Muscle layer of colon (tissue), 2 donors: Measurements from ENCODE around the gene SUFU.

ENCODE experiments used
- H3K27ac ChIP-seq: one replicate; pipeline ENCODE4 v1.7.0; 2013; ENCODE audit warnings: low read depth, mild to moderate bottlenecking, low read length, moderate library complexity
- H3K27me3 ChIP-seq, 2 donors: one replicate each; pipeline ENCODE4 v1.7.0; 2013; ENCODE audit warnings: low read length in 2 of 2, mild to moderate bottlenecking in 2 of 2; ENCODE audit not compliant: insufficient read depth in 2 of 2, control insufficient read depth in 1 of 2
- H3K36me3 ChIP-seq: one replicate; pipeline ENCODE4 v1.7.0; 2013; ENCODE audit warnings: mild to moderate bottlenecking, low read length; ENCODE audit not compliant: insufficient read depth
- H3K4me1 ChIP-seq: one replicate; pipeline ENCODE4 v1.7.0; 2013; ENCODE audit warnings: mild to moderate bottlenecking, low read length; ENCODE audit not compliant: insufficient read depth
- H3K4me3 ChIP-seq, 2 donors: one replicate each; pipeline ENCODE4 v1.7.0; 2013; ENCODE audit warnings: low read length in 2 of 2, low read depth in 1 of 2, mild to moderate bottlenecking in 1 of 2, moderate library complexity in 1 of 2
- H3K9ac ChIP-seq: one replicate; pipeline ENCODE4 v1.7.0; 2013; ENCODE audit warnings: low read length
- H3K9me3 ChIP-seq: one replicate; pipeline ENCODE4 v1.7.0; 2013; ENCODE audit warnings: mild to moderate bottlenecking, low read length
- donor health status: abdominal sarcoma.
- donor health status: Adenocarcinoma of cecum.

SUFU gene

GRCh38 chr10:102602272-102603045 lies 98.7 kb downstream of the SUFU start:
- Histone ChIP-seq H3K27ac (no peak overlapping the region), H3K9me3 (no peaks in the 10 kb centered on the region), H3K4me3 (no peak overlapping the region), H3K4me1 (peaks cover 8% of the 10 kb centered on the region), H3K9ac (no peak overlapping the region), H3K36me3 (peaks cover 32% of the 10 kb centered on the region), H3K27me3 (no peaks in the 10 kb centered on the region)

- Histone ChIP-seq H3K36me3 (peaks cover 32% of the 10 kb centered on the region), H3K9me3 (no peaks in the 10 kb centered on the region), H3K27ac (no peak overlapping the region), H3K4me1 (no peaks in the 10 kb centered on the region), H3K9ac (no peak overlapping the region), H3K27me3 (no peaks in the 10 kb centered on the region), H3K4me3 (no peak overlapping the region)
These were observed 100.2 kb downstream of the SUFU start for GRCh38 chr10:102603946-102604345.

GRCh38 chr10:102604439-102604841 lies 100.7 kb downstream of the SUFU start:
- no peaks in the 10 kb centered on the region for H3K4me1 ChIP-seq
- no peaks in the 10 kb centered on the region for H3K27me3 ChIP-seq
- H3K27ac ChIP-seq, result no peak overlapping the region
- no peak overlapping the region for H3K9ac ChIP-seq
- H3K36me3 ChIP-seq, result peaks cover 28% of the 10 kb centered on the region
- H3K4me3 ChIP-seq, result no peak overlapping the region
- H3K9me3 ChIP-seq, result no peaks in the 10 kb centered on the region

GRCh38 chr10:102605712-102606111 lies 101.9 kb downstream of the SUFU start:
- Histone ChIP-seq H3K27me3 (no peaks in the 10 kb centered on the region), H3K4me1 (peaks cover 5% of the 10 kb centered on the region), H3K36me3 (peaks cover 23% of the 10 kb centered on the region), H3K9ac (no peak overlapping the region), H3K4me3 (no peak overlapping the region), H3K27ac (no peak overlapping the region), H3K9me3 (no peaks in the 10 kb centered on the region)

GRCh38 chr10:102608487-102608886 lies 104.7 kb downstream of the SUFU start:
- Histone ChIP-seq H3K4me1 (peaks cover 33% of the 10 kb centered on the region), H3K27me3 (no peaks in the 10 kb centered on the region), H3K36me3 (peaks cover 8% of the 10 kb centered on the region), H3K9ac (no peak overlapping the region), H3K9me3 (no peaks in the 10 kb centered on the region), H3K27ac (no peak overlapping the region), H3K4me3 (no peak overlapping the region)

GRCh38 chr10:102610441-102610887 lies 106.7 kb downstream of the SUFU start:
- H3K27ac ChIP-seq, result peak overlapping the region; percentile 81
- H3K4me1 ChIP-seq, result peaks cover 47% of the 10 kb centered on the region
- no peak overlapping the region for H3K9ac ChIP-seq

GRCh38 chr10:102611514-102612087 lies 107.8 kb downstream of the SUFU start:
- peak overlapping the region; percentile 81 for H3K27ac ChIP-seq
- H3K4me3 ChIP-seq, result no peak overlapping the region
- no peak overlapping the region for H3K9ac ChIP-seq
- peaks cover 4% of the 10 kb centered on the region for H3K36me3 ChIP-seq
- peaks cover 55% of the 10 kb centered on the region for H3K4me1 ChIP-seq
- no peaks in the 10 kb centered on the region for H3K27me3 ChIP-seq
- H3K9me3 ChIP-seq, result no peaks in the 10 kb centered on the region

More at GRCh38 chr10:102610441-102610887, 106.7 kb downstream of the SUFU start:
- no peak overlapping the region for H3K4me3 ChIP-seq
- H3K36me3 ChIP-seq, result no peaks in the 10 kb centered on the region
- H3K27me3 ChIP-seq, result no peaks in the 10 kb centered on the region
- H3K9me3 ChIP-seq, result no peaks in the 10 kb centered on the region

GRCh38 chr10:102612964-102613275 lies 109.1 kb downstream of the SUFU start:
- peak overlapping the region; percentile 81 for H3K27ac ChIP-seq
- peaks cover 61% of the 10 kb centered on the region for H3K4me1 ChIP-seq

GRCh38 chr10:102613286-102613685 lies 109.5 kb downstream of the SUFU start:
- no peaks in the 10 kb centered on the region for H3K27me3 ChIP-seq
- H3K4me3 ChIP-seq, result no peak overlapping the region
- H3K9me3 ChIP-seq, result no peaks in the 10 kb centered on the region
- H3K9ac ChIP-seq, result no peak overlapping the region
- peaks cover 21% of the 10 kb centered on the region for H3K36me3 ChIP-seq
- peaks cover 65% of the 10 kb centered on the region for H3K4me1 ChIP-seq
- H3K27ac ChIP-seq, result peak overlapping the region; percentile 49

More at GRCh38 chr10:102612964-102613275, 109.1 kb downstream of the SUFU start:
- H3K9ac ChIP-seq, result no peak overlapping the region
- H3K36me3 ChIP-seq, result peaks cover 17% of the 10 kb centered on the region
- no peaks in the 10 kb centered on the region for H3K9me3 ChIP-seq
- H3K27me3 ChIP-seq, result no peaks in the 10 kb centered on the region
- H3K4me3 ChIP-seq, result no peak overlapping the region

GRCh38 chr10:102613785-102614184 lies 110.0 kb downstream of the SUFU start:
- Histone ChIP-seq H3K27ac (peak overlapping the region; percentile 49), H3K4me3 (no peak overlapping the region), H3K9me3 (no peaks in the 10 kb centered on the region), H3K27me3 (no peaks in the 10 kb centered on the region), H3K9ac (no peak overlapping the region), H3K4me1 (peaks cover 70% of the 10 kb centered on the region), H3K36me3 (peaks cover 21% of the 10 kb centered on the region)

GRCh38 chr10:102614888-102615287 lies 111.1 kb downstream of the SUFU start:
- Histone ChIP-seq H3K4me1 (peaks cover 81% of the 10 kb centered on the region), H3K27ac (no peak overlapping the region), H3K36me3 (peaks cover 21% of the 10 kb centered on the region), H3K9me3 (no peaks in the 10 kb centered on the region), H3K27me3 (no peaks in the 10 kb centered on the region), H3K9ac (no peak overlapping the region), H3K4me3 (no peak overlapping the region)

GRCh38 chr10:102615361-102615760 lies 111.6 kb downstream of the SUFU start:
- no peaks in the 10 kb centered on the region for H3K9me3 ChIP-seq
- H3K4me1 ChIP-seq, result peaks cover 84% of the 10 kb centered on the region
- peaks cover 21% of the 10 kb centered on the region for H3K36me3 ChIP-seq
- H3K4me3 ChIP-seq, result no peak overlapping the region
- no peak overlapping the region for H3K27ac ChIP-seq
- H3K27me3 ChIP-seq, result no peaks in the 10 kb centered on the region
- no peak overlapping the region for H3K9ac ChIP-seq
